ENCODE data around the gene ABCB8. TPM values are rescaled to one million over a fixed set of nuclear protein-coding genes. Genes with fewer than 3 reads are reported as not detected.

ABCB8 gene
- 34.2 and 37.6 TPM in 2 replicates for total RNA-seq

DNA sequence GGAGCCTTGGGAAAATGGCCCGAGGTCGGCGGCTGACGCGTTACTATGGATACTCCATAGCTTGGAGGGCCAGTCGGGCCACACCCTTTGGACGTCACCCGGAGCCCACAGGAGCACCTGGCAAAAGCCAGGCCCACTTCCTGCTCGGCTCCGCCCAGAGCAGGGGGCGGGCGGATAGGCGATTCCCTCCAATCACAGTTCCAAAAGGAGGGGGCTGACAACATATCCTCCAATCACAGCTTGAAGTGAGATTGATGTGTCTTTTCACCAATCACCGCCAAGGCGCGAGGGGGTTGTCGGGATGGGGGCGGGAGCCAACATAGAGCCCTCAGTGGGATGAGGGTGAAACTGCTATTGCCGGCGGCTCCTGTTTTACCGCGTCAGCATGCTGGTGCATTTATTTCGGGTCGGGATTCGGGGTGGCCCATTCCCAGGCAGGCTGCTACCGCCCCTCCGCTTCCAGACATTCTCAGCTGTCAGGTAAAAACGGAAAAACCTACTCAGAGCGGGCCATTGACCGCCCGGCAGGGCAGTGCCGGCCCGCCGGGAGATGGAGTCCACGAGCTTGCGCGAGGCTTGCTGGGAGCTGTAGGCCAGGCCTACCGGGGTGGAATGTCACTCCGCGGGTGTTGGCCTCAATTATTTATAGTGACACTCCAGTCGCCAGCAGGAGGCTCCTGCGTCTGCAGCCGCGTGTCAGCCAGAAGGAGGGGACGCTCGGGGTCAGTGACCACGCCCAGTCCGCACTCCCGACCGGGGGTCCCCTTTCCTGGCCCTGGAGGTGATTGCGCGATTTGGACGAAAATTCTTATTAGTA, at the start of gene ABCB8:
ABCB8 (plus strand) TSS at position 320 of the 817 bp plus-strand sequence; CDS start at position 386, 66 bp downstream.

DNA sequence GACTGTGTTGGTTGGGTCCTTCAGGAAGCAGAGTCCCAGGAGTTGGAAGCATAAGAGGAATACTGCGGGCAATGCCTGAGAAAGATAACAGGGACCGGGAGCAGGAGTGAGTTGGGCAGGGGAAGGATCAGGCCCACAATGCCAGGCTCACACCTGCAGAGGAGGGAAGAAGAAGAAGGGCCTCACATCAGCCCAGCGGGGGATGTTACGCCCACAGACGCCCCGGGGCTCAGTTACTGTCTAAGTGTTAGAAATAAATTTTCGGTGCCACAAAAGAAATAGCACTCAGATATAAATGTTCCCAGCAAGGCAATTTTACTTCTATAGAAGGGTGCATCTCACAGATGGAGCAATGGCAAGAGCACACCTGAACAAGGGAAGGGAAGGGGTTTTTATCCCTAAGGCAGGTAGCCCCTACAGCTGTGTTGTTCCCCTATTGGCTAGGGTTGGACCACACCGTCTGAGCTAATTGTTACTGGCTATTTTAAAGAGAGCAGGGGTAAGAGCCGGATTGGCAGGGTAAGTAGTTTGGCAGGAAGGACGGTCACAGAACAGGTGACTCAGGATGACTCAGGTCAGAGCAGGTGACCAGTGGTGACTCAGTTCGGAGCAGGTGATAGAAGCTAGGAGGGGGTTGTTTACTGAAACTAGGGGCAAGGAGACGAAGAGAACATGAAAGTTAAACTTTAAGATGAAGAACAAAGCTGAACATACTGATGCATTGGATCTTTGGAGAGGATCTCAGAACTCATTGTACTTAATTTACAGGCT, 37.6 kb upstream of the ABCB8 start, which contains the start of gene NOS3:
NOS3 (plus strand) TSS at position 602 of the 771 bp plus-strand sequence. CDS start 2,787 bp downstream, outside the sequence.

DNA sequence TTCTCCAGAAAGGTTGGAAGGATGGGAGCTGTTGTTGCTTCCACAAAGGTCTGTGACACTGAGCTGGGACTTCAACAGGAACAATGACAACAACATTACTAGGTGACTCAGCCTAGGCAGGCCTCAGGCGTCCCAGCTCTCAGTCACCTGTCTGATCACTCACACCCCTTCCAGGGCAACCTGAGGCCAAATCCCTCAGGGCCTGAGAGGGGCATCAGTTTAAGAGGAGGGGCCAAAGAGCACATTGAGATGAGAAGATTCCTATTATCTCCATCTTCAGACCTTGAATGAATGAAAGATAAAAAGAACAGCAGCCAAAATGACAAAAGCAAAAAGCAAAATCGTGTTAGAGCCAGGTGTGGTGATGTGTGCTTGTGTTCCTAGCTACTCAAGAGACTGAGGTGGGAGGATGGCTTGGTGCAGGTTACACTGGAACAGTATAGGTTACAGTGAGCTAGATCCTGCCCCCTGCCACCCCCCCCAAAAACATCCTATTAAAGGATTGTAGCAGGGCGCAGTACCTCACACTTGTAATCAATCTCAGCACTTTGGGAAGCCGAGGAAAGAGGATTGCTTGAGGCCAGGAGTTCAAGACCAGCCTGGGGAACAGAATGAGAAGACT, 3.7 kb upstream of the ABCB8 start, which contains the start of gene ATG9B:
ATG9B (minus strand) TSS at position 60 of the 622 bp plus-strand sequence. CDS start 71 bp downstream, outside the sequence.

DNA sequence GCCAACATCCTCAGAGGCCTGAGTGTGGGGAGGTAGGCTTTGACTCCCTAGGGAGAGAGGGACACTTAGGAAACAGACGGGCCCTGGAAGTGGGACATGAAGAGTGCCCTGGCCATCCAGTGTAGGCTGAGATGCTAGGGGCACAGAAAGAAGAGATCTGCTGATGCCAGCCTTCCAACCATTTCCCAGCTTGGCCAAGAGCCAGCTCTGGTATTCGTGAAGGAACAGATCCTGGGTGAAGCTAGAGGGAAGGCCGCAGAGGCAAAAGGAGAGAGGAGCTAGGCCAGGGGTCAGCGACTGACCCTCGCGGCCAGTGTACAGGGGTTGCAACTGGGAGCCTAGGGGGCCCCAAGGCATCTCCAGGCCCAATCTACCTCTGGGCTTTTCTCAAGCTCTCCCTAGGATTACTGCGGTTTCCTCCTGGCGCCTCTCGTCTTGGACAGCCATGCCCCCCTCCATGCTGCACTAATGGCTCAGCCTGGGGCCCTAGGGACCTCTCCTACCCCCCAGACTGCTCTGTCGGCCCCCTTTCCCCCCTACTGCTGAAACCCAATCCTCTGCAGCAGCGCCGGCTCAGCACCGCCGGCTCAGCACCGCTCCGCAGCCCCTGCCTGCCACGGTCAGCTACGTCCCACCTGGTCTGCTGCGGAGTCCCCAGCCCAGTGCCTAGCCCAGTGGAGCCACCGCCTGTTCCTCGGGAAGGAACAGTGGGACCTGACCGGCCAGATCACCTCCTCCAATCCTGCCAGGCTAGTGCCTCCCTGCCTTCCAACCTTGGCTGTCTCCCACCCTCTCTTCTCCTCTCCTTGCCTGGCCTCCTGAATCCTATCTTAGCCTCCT, 19.9 kb downstream of the ABCB8 start, which contains the start of gene ASIC3:
ASIC3 (plus strand) TSS at position 556 of the 840 bp plus-strand sequence. CDS start 355 bp downstream, outside the sequence.

DNA sequence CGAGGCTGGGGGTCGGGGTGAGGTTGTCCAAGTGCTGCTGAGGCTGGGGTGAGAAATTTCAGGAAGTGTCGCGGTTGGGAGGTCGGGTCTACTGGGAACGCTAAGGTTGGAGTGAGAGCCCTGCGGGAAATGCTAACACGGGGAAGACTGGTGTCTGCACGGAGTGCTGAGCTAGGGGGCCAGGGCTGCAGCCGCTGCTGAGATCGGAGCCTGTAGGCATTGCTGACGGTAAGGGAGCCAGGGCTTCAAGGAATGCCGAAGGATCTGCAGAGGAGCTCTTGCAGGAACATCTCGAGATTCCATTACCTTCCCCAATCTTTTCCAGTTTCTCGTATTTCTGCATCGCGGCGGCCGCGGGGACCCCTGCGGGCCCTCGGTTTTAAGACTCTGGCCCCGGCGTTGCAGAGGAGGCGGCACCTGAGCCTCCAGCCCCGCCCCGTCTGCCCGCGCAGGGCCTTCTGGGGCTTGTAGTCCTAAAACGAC, 29.3 kb downstream of the ABCB8 start, which contains the start of gene CDK5:
CDK5 (minus strand) TSS at position 392 of the 483 bp plus-strand sequence; CDS start at position 343, 49 bp downstream.

DNA sequence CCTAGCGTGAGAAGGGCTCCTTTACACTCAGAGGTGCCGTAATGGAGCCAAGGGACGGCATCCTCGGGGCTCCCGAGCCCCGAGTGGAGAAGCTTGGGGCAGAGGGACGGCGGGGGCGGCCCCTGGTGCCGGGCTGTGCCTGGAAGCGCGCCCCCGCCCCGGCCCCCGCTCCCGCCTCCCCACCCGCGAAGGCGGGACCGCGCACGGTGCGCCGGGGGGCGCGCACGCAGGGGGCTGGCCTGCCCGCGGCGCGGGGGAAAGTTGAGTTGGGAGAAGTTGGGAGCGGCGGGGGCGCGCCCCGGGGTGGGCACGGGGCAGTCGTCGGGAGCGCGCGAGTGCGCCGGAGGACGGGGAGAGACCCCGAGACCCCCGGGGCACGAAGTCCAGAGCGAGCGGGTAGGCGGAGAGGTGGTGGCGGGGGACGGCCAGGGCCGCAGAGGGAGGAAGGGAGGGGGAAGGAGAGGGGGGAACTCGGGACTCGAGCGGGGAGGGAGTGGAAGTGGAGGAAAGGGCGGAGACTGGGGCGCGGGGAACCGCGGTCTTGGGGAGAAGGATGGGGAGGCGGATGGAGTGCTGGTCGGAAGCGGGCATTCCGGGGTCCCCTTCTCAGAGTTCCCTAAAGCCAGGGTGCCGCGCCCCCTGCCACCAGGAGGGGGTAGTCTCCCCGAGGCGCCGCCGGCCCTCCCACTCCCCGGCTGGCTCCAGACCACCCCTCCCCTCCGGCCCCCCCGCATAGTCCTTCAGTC, 31.3 kb downstream of the ABCB8 start, which contains the start of gene SLC4A2:
SLC4A2 (plus strand) TSS at position 223 of the 746 bp plus-strand sequence. CDS start 2,399 bp downstream, outside the sequence.

DNA sequence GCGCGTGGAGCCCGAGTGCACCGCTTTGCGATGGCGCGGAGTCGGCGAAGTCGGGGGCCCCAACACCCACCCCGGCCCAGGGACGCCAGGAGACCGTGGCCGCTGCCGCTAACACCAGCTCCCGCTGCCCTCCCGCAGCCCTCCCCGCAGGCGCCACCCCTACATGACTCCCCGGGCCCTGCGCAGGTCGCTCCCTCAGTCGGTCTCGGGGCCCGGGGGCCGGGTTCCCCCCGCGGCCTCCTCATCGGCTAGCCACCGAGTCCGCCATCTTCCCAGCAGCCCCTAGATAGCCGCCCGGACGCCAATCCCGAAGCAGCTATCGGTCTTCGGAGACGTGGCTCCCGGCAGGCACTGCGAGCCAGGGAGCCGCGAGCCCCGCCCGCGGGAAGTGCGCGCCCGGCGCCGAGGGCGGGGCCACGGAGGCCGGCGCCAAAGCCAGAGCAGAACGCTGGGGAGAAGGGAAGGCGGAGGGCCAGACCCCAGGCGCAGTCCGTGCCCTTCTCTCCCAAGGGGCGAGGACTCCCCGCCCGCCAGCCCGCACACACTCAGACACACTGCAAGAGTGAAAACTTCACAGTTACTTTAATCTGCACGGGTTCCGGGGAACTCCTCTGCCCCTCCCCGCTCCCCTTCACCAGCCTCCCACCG, 52.4 kb downstream of the ABCB8 start, which contains the start of gene FASTK:
FASTK (minus strand) TSS at position 288 of the 648 bp plus-strand sequence; CDS start at position 245, 43 bp downstream.

DNA sequence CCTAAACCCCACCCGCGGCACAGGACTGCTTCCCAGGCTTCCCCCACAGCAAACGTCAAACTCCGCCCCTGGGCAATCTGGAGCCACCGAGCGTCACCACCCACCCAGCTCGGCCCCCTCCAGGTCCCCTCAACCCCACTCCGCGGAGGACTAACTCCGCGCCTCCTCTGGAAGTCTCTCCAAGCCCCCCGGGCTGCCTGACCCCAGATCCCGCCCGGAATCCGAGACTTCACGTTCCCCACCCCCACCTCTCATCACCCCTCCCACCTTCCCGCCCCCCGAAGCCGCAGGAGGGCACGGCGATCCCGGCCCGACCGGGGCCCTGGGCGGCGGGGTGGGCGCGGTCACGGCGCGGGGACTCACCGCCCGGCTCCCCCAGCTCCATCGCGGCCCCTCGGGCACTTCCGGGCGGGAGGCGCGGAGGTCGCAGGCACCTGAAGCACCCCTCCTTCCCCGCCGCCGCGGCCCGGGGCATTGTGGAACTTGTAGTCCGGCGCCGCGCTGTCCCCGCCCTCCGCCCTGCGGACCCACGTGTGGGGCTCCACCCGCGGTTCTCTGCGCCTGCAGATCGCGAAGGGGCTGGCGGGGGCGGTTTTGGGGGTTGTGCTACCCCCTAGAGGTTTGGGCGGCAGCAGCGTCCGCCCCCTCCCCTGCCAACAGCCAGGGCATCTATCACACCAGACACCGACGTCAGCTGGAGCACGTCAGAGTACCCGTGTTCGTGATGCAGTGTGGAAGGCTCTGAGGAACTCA, 55.0 kb downstream of the ABCB8 start, which contains the start of gene TMUB1:
TMUB1 (minus strand) TSS at position 423 of the 753 bp plus-strand sequence. CDS start 930 bp downstream, outside the sequence.

DNA sequence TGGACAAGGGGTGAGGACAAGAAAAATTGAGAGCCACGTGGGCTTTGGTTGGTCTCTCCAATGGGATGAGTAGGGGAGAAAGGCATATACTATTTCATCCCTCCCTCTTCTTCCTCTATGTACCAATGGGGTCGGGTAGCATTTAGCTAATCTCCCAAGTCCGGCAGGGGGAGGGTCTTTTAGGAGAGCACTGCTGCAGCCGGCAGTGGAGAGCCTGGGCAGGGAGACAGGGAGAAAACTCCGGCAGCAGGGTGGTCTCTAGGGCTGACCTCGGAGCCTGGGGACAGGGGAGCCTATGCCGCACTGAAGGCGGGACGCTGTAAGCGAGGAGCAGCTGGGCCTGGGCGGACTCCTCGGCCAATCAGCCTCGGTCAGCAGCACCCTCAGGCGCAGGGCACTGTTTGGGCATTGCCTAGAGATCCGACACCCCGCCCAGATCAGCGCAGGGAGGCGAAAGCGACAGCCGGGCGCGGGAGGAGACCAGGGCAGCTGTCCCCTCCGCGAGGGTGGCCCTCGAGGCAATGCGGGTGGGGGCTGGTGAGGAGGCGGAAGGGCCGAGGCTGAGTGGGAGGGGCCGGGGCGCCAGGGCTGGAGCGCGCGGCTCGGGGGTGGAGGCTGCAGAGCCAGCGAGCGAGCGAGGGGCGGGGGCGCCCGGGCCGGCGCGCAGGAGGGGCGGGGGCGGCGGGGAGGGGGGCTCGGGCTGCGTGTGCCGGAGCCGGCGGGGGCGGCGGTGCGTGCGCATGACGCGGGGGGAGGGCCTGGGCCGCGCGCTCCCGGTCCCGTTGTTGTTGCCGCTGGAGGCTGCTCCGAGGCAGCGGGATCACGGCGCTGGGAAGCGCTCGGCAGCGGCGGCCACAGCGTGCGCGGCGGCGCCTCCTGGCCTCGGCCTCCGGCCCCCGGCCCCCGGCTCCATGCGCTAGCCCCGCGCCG, 57.7 kb downstream of the ABCB8 start, which contains the start of gene AGAP3:
AGAP3 (plus strand) TSS at position 785 of the 930 bp plus-strand sequence. CDS start 267 bp downstream, outside the sequence.

Other genes starting within 250 kb of the ABCB8 start
- gene TMEM176B, start 228.1 kb upstream of the ABCB8 start, total RNA-seq = not detected in 2 replicates
- gene TMEM176A, start 227.7 kb upstream of the ABCB8 start, total RNA-seq = not detected in 2 replicates
- not detected in 2 replicates for gene AOC1, start 175.9 kb upstream of the ABCB8 start, total RNA-seq
- 0.13 and 0.79 TPM in 2 replicates for gene KCNH2, start 50.1 kb upstream of the ABCB8 start, total RNA-seq
- gene NOS3, start 37.4 kb upstream of the ABCB8 start, total RNA-seq = 0.17 and 0.33 TPM in 2 replicates
- 0.98 and 1.2 TPM in 2 replicates for gene ATG9B, start 4.0 kb upstream of the ABCB8 start, total RNA-seq
- 0.26 TPM in 2 replicates for gene ASIC3, start 20.1 kb downstream of the ABCB8 start, total RNA-seq
- gene CDK5, start 29.4 kb downstream of the ABCB8 start, total RNA-seq = 17.9 and 18.8 TPM in 2 replicates
- 88.2 and 137 TPM in 2 replicates for gene SLC4A2, start 31.1 kb downstream of the ABCB8 start, total RNA-seq
- 75.0 and 92.8 TPM in 2 replicates for gene FASTK, start 52.4 kb downstream of the ABCB8 start, total RNA-seq
- 25.5 and 26.2 TPM in 2 replicates for gene TMUB1, start 55.0 kb downstream of the ABCB8 start, total RNA-seq
- gene AGAP3, start 58.0 kb downstream of the ABCB8 start, total RNA-seq = 31.9 and 61.6 TPM in 2 replicates
- gene GBX1, start 139.2 kb downstream of the ABCB8 start, total RNA-seq = not detected in 2 replicates
- not detected in 2 replicates for gene ASB10, start 158.8 kb downstream of the ABCB8 start, total RNA-seq
- gene H2BK1, start 182.0 kb downstream of the ABCB8 start, total RNA-seq = not detected in 2 replicates
- 40.4 and 54.2 TPM in 2 replicates for gene ABCF2, start 198.8 kb downstream of the ABCB8 start, total RNA-seq
- gene CHPF2, start 204.0 kb downstream of the ABCB8 start, total RNA-seq = 123 and 204 TPM in 2 replicates
- 37.1 and 38.7 TPM in 2 replicates for gene SMARCD3, start 220.2 kb downstream of the ABCB8 start, total RNA-seq